Measurements from ENCODE around the gene HOXA9. TPM values are rescaled to one million over a fixed set of nuclear protein-coding genes. Genes with fewer than 3 reads are reported as not detected.

Gene HOXA9
- total RNA-seq, 1 experiment from 2014 or later = 91.0 TPM

- no peaks in the 10 kb centered on the region for H3K9me3 ChIP-seq (ENCODE audit: control insufficient read depth in 1 of 2, insufficient read depth in 1 of 2, low read depth in 1 of 2, low read length in 2 of 2)
- peaks cover 27% of the 10 kb centered on the region for H3K79me2 ChIP-seq (ENCODE audit: insufficient read depth, low read length)
- peak overlapping the region; percentile 91 for H3K27ac ChIP-seq (ENCODE audit: low read depth, low read length)
- H3K9ac ChIP-seq (ENCODE audit: low read length) = peak overlapping the region; percentile 94
- no TSS peak for BruUV-seq (replicated peaks)
- intact Hi-C loops (cut with micrococcal nuclease) = loop anchor here (5.0 kb wide), 1 partner anchor 303 kb away; no protein-coding TSS in a partner anchor
- no peaks in the 10 kb centered on the region for H3K36me3 ChIP-seq (ENCODE audit: control insufficient read depth in 1 of 2, insufficient read depth in 2 of 2, low read length in 2 of 2)
- no peaks in the 10 kb centered on the region for H3K27me3 ChIP-seq (ENCODE audit: insufficient read depth, low read length)
- ATAC-seq = no peak
- POLR2A ChIA-PET = no interaction called here
- H3K4me1 ChIP-seq (ENCODE audit: control insufficient read depth in 1 of 2, insufficient read depth in 2 of 2, low read length in 2 of 2) = peaks cover 15 to 52% of the 10 kb centered on the region in 2 experiments
- RAD21 ChIA-PET (ENCODE audit: low non-redundant PET in 1 of 2, low total read pairs in 2 of 2, uncharacterized antibody in 2 of 2, unreplicated experiment in 2 of 2) = no interaction called here
- H4K20me1 ChIP-seq (ENCODE audit: insufficient read depth) = no peaks in the 10 kb centered on the region
- TF ChIP-seq ATF3 (IDR thresholded peaks at IDR 0.05) (no peak), TCF7L2 (IDR thresholded peaks at IDR 0.05; ENCODE audit: borderline replicate concordance, extremely low read depth, insufficient read depth, insufficient read length) (no peak), RAD21 (IDR thresholded peaks at IDR 0.05; ENCODE audit: low read depth) (no peak), ZBTB33 (IDR thresholded peaks at IDR 0.05; ENCODE audit: extremely low read depth, insufficient replicate concordance, low read length) (no peak), ELF1 (IDR thresholded peaks at IDR 0.05; ENCODE audit: borderline replicate concordance, low read depth) (no peak), FOSL1 (IDR thresholded peaks at IDR 0.05; ENCODE audit: low read depth) (no peak)
- no peak overlapping the region for H2AFZ ChIP-seq (ENCODE audit: low read depth, low read length, poor library complexity, severe bottlenecking)
- H3K4me3 ChIP-seq (replicated peaks in 1 of 2; ENCODE audit: low read depth in 1 of 2, low read length in 2 of 2) = peak overlapping the region; percentile 70 to 88
- DNase-seq (ENCODE audit: low read depth, low spot score) = no peak
- peak overlapping the region; percentile 100 for H3K4me2 ChIP-seq (ENCODE audit: low read length)
- H3K9me2 ChIP-seq (ENCODE audit: insufficient read depth) = no peaks in the 10 kb centered on the region
- CTCF ChIA-PET = interaction anchor here (2.0 kb wide), 1 partner anchor 11 kb away, joined by 4 read pairs; no protein-coding TSS in a partner anchor
Measured at GRCh38 chr7:27154901-27155815, 10.2 kb downstream of the HOXA9 start.
